GM21423 (cell line): Measurements from ENCODE around the gene ADGRG1.

Experiments used
- ATAC-seq: cut with Tn5 transposase; IDR thresholded peaks from one replicate; pipeline ENCODE4 v1.9.1; 2021; ENCODE audit warnings: mild to moderate bottlenecking, moderate library complexity; ENCODE audit not compliant: unreplicated experiment

ADGRG1 gene

GRCh38 chr16:57714047-57714446 lies 85.6 kb downstream of the ADGRG1 start:
- no peak for ATAC-seq
